GM18526 (cell line): ENCODE measurements around the gene CABP2.

Source experiments
- POLR2A ChIP-seq: IDR thresholded peaks from 3 replicates; pipeline ENCODE4 v1.6.1; 2011; ENCODE audit not compliant: insufficient read length; ENCODE audit errors: extremely low read depth

CABP2 gene

GRCh38 chr11:67493548-67494370 is 29.5 kb downstream of the CABP2 start:
- TF ChIP-seq POLR2A, result no peak

GRCh38 chr11:67492801-67493547 is 30.3 kb downstream of the CABP2 start:
- no peak for TF ChIP-seq POLR2A

- no peak for TF ChIP-seq POLR2A
Measured at GRCh38 chr11:67492069-67492727, 31.0 kb downstream of the CABP2 start.

- TF ChIP-seq POLR2A, result no peak
Measured at GRCh38 chr11:67491276-67492068, 31.8 kb downstream of the CABP2 start.

- no peak for TF ChIP-seq POLR2A
Measured at GRCh38 chr11:67490727-67491065, 32.5 kb downstream of the CABP2 start.

GRCh38 chr11:67489885-67490726 is 33.1 kb downstream of the CABP2 start:
- TF ChIP-seq POLR2A, result no peak

- TF ChIP-seq POLR2A, result no peak
Measured at GRCh38 chr11:67489203-67489884, 33.9 kb downstream of the CABP2 start.

GRCh38 chr11:67486481-67487195 is 36.6 kb downstream of the CABP2 start:
- no peak for TF ChIP-seq POLR2A

- peak; percentile 84 for TF ChIP-seq POLR2A
Measured at GRCh38 chr11:67485873-67486361, 37.3 kb downstream of the CABP2 start.

- peak; percentile 42 for TF ChIP-seq POLR2A
Measured at GRCh38 chr11:67484847-67485311, 38.4 kb downstream of the CABP2 start.

- no peak for TF ChIP-seq POLR2A
Measured at GRCh38 chr11:67483831-67484665, 39.2 kb downstream of the CABP2 start.

GRCh38 chr11:67482827-67483798 is 40.1 kb downstream of the CABP2 start, which contains the start of gene AIP:
Gene AIP (plus strand): TSS chr11:67483026. CDS start chr11:67483159, 133 bp downstream.
- TF ChIP-seq POLR2A, result peak; percentile 81
